Measurements from ENCODE around the gene ADAP1. TPM values are rescaled to one million over a fixed set of nuclear protein-coding genes. Genes with fewer than 3 reads are reported as not detected.

ADAP1 gene
- total and polyA plus RNA-seq, 2 of the 8 experiments (the other 6 are each of a cell fraction or from before 2014, with no cell fraction given): 5.8 to 6.1 TPM

DNA sequence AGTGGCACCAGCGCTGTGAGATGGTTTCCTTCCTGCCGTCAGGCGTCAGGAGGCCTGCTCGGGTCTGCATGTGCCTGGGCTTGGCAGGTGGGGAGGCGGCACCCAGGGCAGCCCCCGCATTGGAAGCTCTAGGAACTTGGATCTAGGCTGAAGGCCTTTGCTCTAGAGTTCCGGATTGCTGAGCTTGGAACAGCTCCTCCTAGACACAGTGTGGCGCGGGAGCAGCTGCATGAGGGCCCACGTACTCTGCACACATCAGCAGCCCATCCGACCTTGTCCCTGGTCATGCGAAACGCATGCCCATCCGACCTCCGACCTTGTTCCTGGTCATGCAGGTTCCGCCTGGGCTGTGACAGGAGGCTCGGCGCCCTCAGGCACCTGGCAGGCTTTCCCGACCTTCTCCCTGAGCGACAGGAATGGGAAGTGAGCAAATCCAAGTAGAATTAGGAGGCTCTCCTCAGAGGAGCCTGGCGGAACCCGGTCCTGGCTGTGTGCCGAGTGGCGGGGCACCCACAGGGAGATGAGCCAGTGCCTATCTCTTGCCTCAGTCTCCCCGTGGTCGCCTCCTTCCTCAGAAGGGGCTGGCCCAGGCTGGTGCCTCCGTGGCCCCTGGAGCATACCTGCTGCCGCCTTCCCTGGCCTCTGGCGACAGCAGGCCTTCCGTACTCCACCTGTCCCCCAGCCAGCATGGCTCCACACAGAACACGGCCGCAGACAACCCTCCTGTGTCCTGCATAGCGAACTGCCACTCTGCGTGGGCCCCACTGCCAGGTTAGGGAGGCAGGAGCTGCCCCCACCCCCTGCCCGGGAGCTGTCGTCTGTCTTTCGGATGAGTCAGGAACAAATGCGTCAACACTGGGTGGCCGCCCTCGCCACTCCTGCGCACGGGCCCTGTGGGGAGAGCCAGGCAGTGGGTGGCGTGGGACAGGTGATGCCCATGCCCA is 66.1 kb downstream of the ADAP1 start:
- H2BK20ac ChIP-seq (ENCODE audit: low read length): no peak overlapping the region
- H2AFZ ChIP-seq (ENCODE audit: low read length): no peak overlapping the region
- H3K4me2 ChIP-seq (ENCODE audit: insufficient read depth in 1 of 2, low read depth in 2 of 2, low read length in 2 of 2): peak overlapping the region in 1 of 2 experiments; percentile 47; a peak in 1 of 4 replicates
- no peak overlapping the region for H3K23ac ChIP-seq (ENCODE audit: insufficient read length)
- 0 out of 2 replicates have a peak overlapping the region, but pooled peaks have one; percentile 39 for H2AK5ac ChIP-seq (ENCODE audit: low read depth, low read length)
- H3K9me3 ChIP-seq (ENCODE audit: insufficient read depth in 2 of 2, low read depth in 1 of 2, low read length in 1 of 2): no peaks in the 10 kb centered on the region
- H3K14ac ChIP-seq (ENCODE audit: insufficient read length): no peak overlapping the region
- no peak overlapping the region for H4K91ac ChIP-seq (replicated peaks; ENCODE audit: insufficient read length, low read length)
- H2BK12ac ChIP-seq (ENCODE audit: low read depth, low read length): no peak overlapping the region
- ChIA-PET POLR2A (ENCODE audit: partially characterized antibody) (interaction anchor here (0.9 to 1.6 kb wide), 4 partner anchors 10 to 124 kb away, joined by 3 to 6 read pairs (median 4); partner anchors contain the start of gene GET4), CTCF (ENCODE audit: partially characterized antibody) (no interaction called here)
- no peak overlapping the region for H3K4ac ChIP-seq (replicated peaks; ENCODE audit: insufficient read length, low read depth, low read length)
- H4K5ac ChIP-seq (ENCODE audit: insufficient read length, low read depth, low read length): no peak overlapping the region
- no peak overlapping the region for H2BK15ac ChIP-seq (ENCODE audit: low read length)
- H3K18ac ChIP-seq (ENCODE audit: extremely low read depth, low read length): no peak overlapping the region
- H3K4me3 ChIP-seq (ENCODE audit: extremely low read depth in 1 of 4, insufficient read depth in 2 of 4, low read depth in 3 of 4, low read length in 4 of 4): no peak overlapping the region; a peak in 2 of 8 replicates
- FAIRE-seq: no peak
- no peak overlapping the region for H3K9ac ChIP-seq (replicated peaks in 1 of 4; ENCODE audit: extremely low read depth in 1 of 4, low read depth in 3 of 4, low read length in 3 of 4)
- H4K8ac ChIP-seq (ENCODE audit: extremely low read depth, insufficient read depth, low read length): no peak overlapping the region
- H3K4me1 ChIP-seq (replicated peaks in 1 of 4; ENCODE audit: control insufficient read depth in 3 of 4, insufficient read depth in 4 of 4, low read length in 3 of 4): peaks cover 0 to 12% (median 1%) of the 10 kb centered on the region in 4 experiments; a peak in 2 of 7 replicates
- H3K79me1 ChIP-seq (ENCODE audit: low read depth, low read length): peaks cover 44% of the 10 kb centered on the region
- peaks cover 17 to 49% (median 36%) of the 10 kb centered on the region in 4 experiments; a peak in 7 of 8 replicates for H3K36me3 ChIP-seq (ENCODE audit: control insufficient read depth in 2 of 4, insufficient read depth in 4 of 4, low read length in 3 of 4)
- H4K20me1 ChIP-seq (replicated peaks in 1 of 2; ENCODE audit: control insufficient read depth in 1 of 2, insufficient read depth in 2 of 2, low read length in 2 of 2): peaks cover 37 to 42% of the 10 kb centered on the region in 2 experiments
- 89% methylated on average over 41 of the region's 43 CpGs; no CpG with 5 or more reads in 1 of the 2 experiments for WGBS, 2 experiments (ENCODE audit: extremely low coverage in 1 of 2, insufficient coverage in 1 of 2, insufficient read length in 1 of 2, insufficient replicate concordance in 2 of 2, low coverage in 1 of 2, low lambda C conversion rate in 2 of 2, missing lambda C conversion rate in 1 of 2)
- no peak overlapping the region for H3K56ac ChIP-seq (replicated peaks; ENCODE audit: insufficient read length, low read depth, low read length)
- no peak overlapping the region for H3K27ac ChIP-seq (ENCODE audit: low read depth, low read length)
- TF ChIP-seq YY1 (IDR thresholded peaks at IDR 0.05; ENCODE audit: low read depth, low read length) (no peak), HDAC2 (IDR thresholded peaks at IDR 0.05; ENCODE audit: borderline replicate concordance in 1 of 2, low read depth in 2 of 2, low read length in 2 of 2) (no peak), SUZ12 (IDR thresholded peaks at IDR 0.05; ENCODE audit: low read length) (no peak), POU5F1 (IDR thresholded peaks at IDR 0.05; ENCODE audit: low read depth, low read length) (no peak), BACH1 (IDR thresholded peaks at IDR 0.05; ENCODE audit: low read length) (no peak), RNF2 (IDR thresholded peaks at IDR 0.05; ENCODE audit: borderline replicate concordance, low read depth, low read length, missing control alignments, poor library complexity, severe bottlenecking) (no peak), TCF12 (IDR thresholded peaks at IDR 0.05; ENCODE audit: low read depth, low read length) (no peak)
- H2BK120ac ChIP-seq (replicated peaks; ENCODE audit: low read depth, low read length): no peak overlapping the region
- DNase-seq (ENCODE audit: low read depth in 1 of 2, low spot score in 2 of 2): no peak
- peaks cover 15 to 63% of the 10 kb centered on the region in 2 experiments for H3K79me2 ChIP-seq (ENCODE audit: control insufficient read depth in 1 of 2, insufficient read depth in 2 of 2, low read length in 2 of 2)
- no peaks in the 10 kb centered on the region for H3K27me3 ChIP-seq (replicated peaks in 1 of 4; ENCODE audit: control insufficient read depth in 3 of 4, extremely low read depth in 1 of 4, insufficient read depth in 3 of 4, low read length in 3 of 4)
- H3K23me2 ChIP-seq (ENCODE audit: low read depth, low read length): peaks cover 2% of the 10 kb centered on the region; the same call in 1 of the 2 replicates
- H2BK5ac ChIP-seq (ENCODE audit: low read depth, low read length): peak overlapping the region; percentile 24; the same call in 1 of the 2 replicates
